HG03039 (cell line): ENCODE results near the gene TBC1D3L.
"Not testable (repeated sequence)": the region's sequence is repeated elsewhere in the genome, so short reads cannot be mapped to it uniquely, and the experiment has no call there.

ENCODE experiments used
- ATAC-seq: cut with Tn5 transposase; IDR thresholded peaks from one replicate; pipeline ENCODE4 v1.9.1; 2021; ENCODE audit warnings: mild to moderate bottlenecking, moderate library complexity; ENCODE audit not compliant: unreplicated experiment

The TBC1D3L gene

GRCh38 chr17:37988960-37989359, at the start of gene TBC1D3L:
Gene TBC1D3L, minus strand, starts transcription at chr17:37989060. Its CDS starts 1,540 bp downstream, at chr17:37987520.
- not testable (repeated sequence) for ATAC-seq

GRCh38 chr17:38003676-38004075, 14.8 kb upstream of the TBC1D3L start, which contains the start of gene TBC1D3D:
Gene TBC1D3D, plus strand, starts transcription at chr17:38003976. Its CDS starts 1,585 bp downstream, at chr17:38005561.
- not testable (repeated sequence) for ATAC-seq
